ENCODE results near the gene DIP2A.

DNA sequence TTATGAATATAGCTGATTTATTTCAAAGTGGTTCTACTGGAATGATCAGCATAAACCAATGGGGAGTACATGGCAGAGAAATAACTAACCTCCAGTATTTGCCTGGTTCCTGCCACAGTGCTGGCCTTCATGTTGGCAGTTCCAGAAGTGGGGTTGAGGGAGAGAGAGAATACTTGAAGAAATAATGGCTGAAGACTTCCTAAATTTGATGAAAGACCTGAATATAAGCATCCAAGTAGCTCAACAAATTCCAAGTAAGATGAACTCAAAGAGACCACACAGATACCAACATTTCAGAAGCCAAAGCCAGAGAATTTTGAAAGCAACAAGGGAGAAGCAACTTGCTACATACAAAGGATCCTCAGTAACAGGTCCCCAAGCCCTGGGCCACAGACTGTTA lies 111.9 kb downstream of the DIP2A start:
- TF ChIP-seq POLR2AphosphoS5 (IDR thresholded peaks at IDR 0.05; ENCODE audit: borderline replicate concordance, low read depth, low read length) (no peak), EZH2 (IDR thresholded peaks at IDR 0.05) (no peak)
